Activated CD8-positive, alpha-beta memory T cell treated with anti-CD3 and anti-CD28 coated beads, Interleukin-2, amount 10 ng/mL, durations not matched to agents 7 days and 5 days (primary cell): Measurements from ENCODE around the gene PCED1B. TPM values are rescaled to one million over a fixed set of nuclear protein-coding genes. Genes with fewer than 3 reads are reported as not detected.
A peak's percentile ranks its signal among the peaks of the same experiment; 100 is the strongest.
"Not testable (repeated sequence)": the region's sequence is repeated elsewhere in the genome, so short reads cannot be mapped to it uniquely, and the experiment has no call there.

Source experiments
- ATAC-seq: fragments of 150-1000 bp; cut with Tn5 transposase; one replicate; pipeline ENCODE4 v1.10.0; 2021; ENCODE audit warnings: moderate library complexity
- CTCF ChIA-PET: fragments of 350-600 bp; sonication (Branson Sonifier 250); formaldehyde crosslinking; loops from one replicate; lab custom pipeline; 2021; ENCODE audit warnings: antibody characterized with exemption; lab: Charles Lee
- DNase-seq: peaks from one replicate; pipeline ENCODE4 v3.0.0-alpha.2; 2020
- H3K27ac Mint-ChIP-seq: one replicate; pipeline ENCODE4 v1.8.0; 2021; ENCODE audit warnings: mild to moderate bottlenecking, mixed read lengths
- H3K27me3 Mint-ChIP-seq: one replicate; pipeline ENCODE4 v1.8.0; 2021; ENCODE audit warnings: mixed read lengths
- H3K36me3 Mint-ChIP-seq: one replicate; pipeline ENCODE4 v1.8.0; 2021; ENCODE audit warnings: mild to moderate bottlenecking, mixed read lengths
- H3K4me1 Mint-ChIP-seq: one replicate; pipeline ENCODE4 v1.8.0; 2021; ENCODE audit warnings: mixed read lengths
- H3K4me3 Mint-ChIP-seq: one replicate; pipeline ENCODE4 v1.8.0; 2021; ENCODE audit warnings: mild to moderate bottlenecking, moderate library complexity, mixed read lengths
- H3K9me3 Mint-ChIP-seq: one replicate; pipeline ENCODE4 v1.8.0; 2022; ENCODE audit warnings: low read depth, mixed read lengths
- total RNA-seq, 2 experiments: library from RNA; stranded (reverse); gene quantifications; one replicate each; pipeline ENCODE4 v1.2.3, GENCODE V29; 2021

The PCED1B gene
- total RNA-seq, 2 experiments from 2014 or later, result 44.3 to 63.2 TPM

DNA sequence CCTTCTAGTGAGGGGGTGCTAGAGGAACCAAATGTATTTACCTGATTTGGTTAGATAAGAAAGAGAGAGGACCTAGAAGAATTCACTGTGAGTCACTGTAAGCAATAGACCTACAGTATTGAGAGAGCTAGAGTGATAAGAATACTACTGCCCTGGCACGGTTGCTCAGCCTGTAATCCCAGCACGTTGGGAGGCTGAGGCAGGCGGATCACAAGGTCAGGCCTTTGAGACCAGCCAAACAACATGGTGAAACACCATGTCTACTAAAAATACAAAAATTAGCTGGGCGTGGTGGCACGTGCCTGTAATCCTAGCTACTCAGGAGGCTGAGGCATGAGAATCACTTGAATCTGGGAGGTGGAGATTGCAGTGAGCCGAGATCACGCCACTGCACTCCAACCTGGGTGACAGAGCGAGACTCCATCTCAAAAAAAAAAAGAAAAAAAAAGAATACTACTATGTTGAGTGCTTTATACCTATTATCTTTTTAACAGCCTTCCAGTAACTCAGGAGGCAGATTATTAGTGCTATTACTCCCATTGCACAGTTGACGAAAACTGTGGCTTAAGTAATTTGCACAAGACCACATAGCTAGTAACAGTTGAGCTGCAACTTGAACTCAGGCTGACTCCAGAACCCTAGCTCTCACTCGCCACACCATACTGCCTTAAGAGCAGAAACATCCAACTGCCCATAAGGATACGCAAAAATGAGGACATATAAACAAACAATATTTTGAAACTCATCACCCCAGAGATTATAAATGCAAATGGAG, 102.9 kb downstream of the PCED1B start:
- CTCF ChIA-PET, result interaction anchor here (0.8 kb wide), 1 partner anchor 13 kb away, joined by 3 read pairs; no protein-coding TSS in a partner anchor
- not testable (repeated sequence) for H3K27me3 Mint-ChIP-seq, H3K27ac Mint-ChIP-seq, ATAC-seq, H3K9me3 Mint-ChIP-seq, H3K36me3 Mint-ChIP-seq, DNase-seq, H3K4me1 Mint-ChIP-seq, H3K4me3 Mint-ChIP-seq

DNA sequence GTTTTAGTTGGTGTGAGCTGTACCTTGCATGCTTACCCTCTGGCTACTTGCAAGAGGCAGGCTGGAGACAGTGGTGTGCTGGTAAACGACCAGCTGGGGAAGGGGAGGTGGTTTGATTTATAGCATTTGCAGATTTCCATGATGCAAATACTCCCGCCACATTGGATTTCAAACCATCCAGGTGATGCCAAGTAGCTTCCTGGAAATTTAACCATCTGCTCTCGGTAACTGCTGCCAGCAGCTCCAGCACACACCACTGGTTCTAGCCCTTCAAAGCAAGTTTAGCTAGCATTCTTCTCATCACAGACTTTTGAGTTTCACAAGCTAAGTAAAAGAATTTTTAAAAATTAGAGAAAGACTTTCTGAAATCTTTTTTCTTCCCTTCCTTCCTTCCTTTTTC, 104.8 kb downstream of the PCED1B start:
- H3K27me3 Mint-ChIP-seq, result no peaks in the 10 kb centered on the region
- H3K4me1 Mint-ChIP-seq, result peaks cover 5% of the 10 kb centered on the region
- H3K4me3 Mint-ChIP-seq, result no peak overlapping the region
- no peak for ATAC-seq
- H3K36me3 Mint-ChIP-seq, result peaks cover 12% of the 10 kb centered on the region
- DNase-seq, result no peak
- no peaks in the 10 kb centered on the region for H3K9me3 Mint-ChIP-seq
- H3K27ac Mint-ChIP-seq, result no peak overlapping the region
- CTCF ChIA-PET, result interaction anchor here (0.8 to 1.6 kb wide), 2 partner anchors 9 to 213 kb away, joined by 3 to 4 read pairs; no protein-coding TSS in a partner anchor

GRCh38 chr12:47184813-47185212, 105.4 kb downstream of the PCED1B start:
- Mint-ChIP-seq H3K4me3 (no peak overlapping the region), H3K27ac (no peak overlapping the region)
- CTCF ChIA-PET, result interaction anchor here (0.8 to 1.6 kb wide), 2 partner anchors 9 to 213 kb away, joined by 3 to 4 read pairs; no protein-coding TSS in a partner anchor

DNA sequence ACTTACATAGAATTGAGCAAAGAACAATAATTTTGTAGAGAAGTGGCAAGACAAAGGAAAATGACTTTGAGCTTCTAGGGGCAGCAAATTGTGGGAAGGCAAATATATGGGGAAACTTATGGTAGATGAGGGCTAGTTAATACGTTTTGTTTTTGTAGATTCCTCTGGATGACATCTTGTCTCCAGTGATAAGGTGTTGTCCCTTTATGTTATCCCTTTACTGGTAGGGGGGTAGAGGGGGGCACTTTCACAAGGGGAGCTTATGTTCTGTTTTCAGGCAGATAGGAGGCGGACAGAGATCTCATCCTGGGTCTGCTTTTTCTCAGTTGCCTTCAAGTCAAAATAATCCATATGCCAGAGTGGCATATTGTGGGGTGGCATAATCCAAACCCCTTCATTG, 106.8 kb downstream of the PCED1B start:
- H3K27me3 Mint-ChIP-seq, result no peaks in the 10 kb centered on the region
- no peak overlapping the region for H3K27ac Mint-ChIP-seq

More at GRCh38 chr12:47184813-47185212, 105.4 kb downstream of the PCED1B start:
- H3K9me3 Mint-ChIP-seq, result no peaks in the 10 kb centered on the region
- peaks cover 12% of the 10 kb centered on the region for H3K36me3 Mint-ChIP-seq
- no peaks in the 10 kb centered on the region for H3K27me3 Mint-ChIP-seq
- ATAC-seq, result no peak
- peaks cover 8% of the 10 kb centered on the region for H3K4me1 Mint-ChIP-seq
- no peak for DNase-seq

GRCh38 chr12:47188576-47189441, 109.4 kb downstream of the PCED1B start:
- H3K27ac Mint-ChIP-seq, result no peak overlapping the region
- CTCF ChIA-PET, result interaction anchor here (0.6 kb wide), 1 partner anchor 14 kb away, joined by 6 read pairs; no protein-coding TSS in a partner anchor
- H3K4me1 Mint-ChIP-seq, result peaks cover 47% of the 10 kb centered on the region
- peaks cover 15% of the 10 kb centered on the region for H3K36me3 Mint-ChIP-seq
- no peak overlapping the region for H3K4me3 Mint-ChIP-seq
- no peaks in the 10 kb centered on the region for H3K9me3 Mint-ChIP-seq
- DNase-seq (no peak), ATAC-seq (no peak)
- H3K27me3 Mint-ChIP-seq, result no peaks in the 10 kb centered on the region

More for the DNA sequence above, 106.8 kb downstream of the PCED1B start:
- Mint-ChIP-seq H3K4me1 (peaks cover 22% of the 10 kb centered on the region), H3K36me3 (peaks cover 13% of the 10 kb centered on the region), H3K9me3 (no peaks in the 10 kb centered on the region), H3K4me3 (no peak overlapping the region)
- DNase-seq, result no peak
- no peak for ATAC-seq
- CTCF ChIA-PET, result no interaction called here

- Mint-ChIP-seq H3K4me3 (no peak overlapping the region), H3K36me3 (peaks cover 15% of the 10 kb centered on the region)
- CTCF ChIA-PET, result no interaction called here
Measured at GRCh38 chr12:47189728-47190127, 110.3 kb downstream of the PCED1B start.

DNA sequence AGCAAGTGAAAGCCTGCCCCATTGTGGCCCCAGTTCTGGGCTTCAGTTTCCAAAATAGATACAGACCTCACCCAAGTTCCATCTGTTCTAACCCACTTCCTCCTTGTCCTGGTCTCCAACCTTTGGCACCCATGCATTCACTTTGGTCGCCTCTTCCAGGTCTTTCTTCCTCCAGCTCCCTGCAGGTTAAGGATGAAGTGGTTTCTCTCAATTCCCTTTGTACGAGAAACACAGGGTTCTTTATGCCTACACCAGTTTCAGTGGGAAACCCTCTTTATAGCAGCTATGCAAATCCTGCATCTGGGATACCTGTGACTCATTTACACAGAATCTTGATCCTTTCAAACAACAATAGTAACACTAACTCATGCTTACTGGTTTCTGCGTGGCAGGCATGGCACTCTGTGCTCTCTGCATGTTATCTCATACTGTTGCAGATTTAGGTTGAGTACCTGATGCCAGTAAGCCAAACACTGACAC, 110.9 kb downstream of the PCED1B start:
- Mint-ChIP-seq H3K4me3 (no peak overlapping the region), H3K9me3 (no peaks in the 10 kb centered on the region), H3K27me3 (no peaks in the 10 kb centered on the region), H3K27ac (peak overlapping the region; percentile 12), H3K4me1 (peaks cover 56% of the 10 kb centered on the region), H3K36me3 (peaks cover 14% of the 10 kb centered on the region)
- CTCF ChIA-PET, result no interaction called here
- DNase-seq (no peak), ATAC-seq (no peak)

More at GRCh38 chr12:47189728-47190127, 110.3 kb downstream of the PCED1B start:
- no peak overlapping the region for H3K27ac Mint-ChIP-seq
- no peaks in the 10 kb centered on the region for H3K27me3 Mint-ChIP-seq
- ATAC-seq (no peak), DNase-seq (no peak)
- H3K9me3 Mint-ChIP-seq, result no peaks in the 10 kb centered on the region
- H3K4me1 Mint-ChIP-seq, result peaks cover 55% of the 10 kb centered on the region

- Mint-ChIP-seq H3K27ac (peak overlapping the region; percentile 16), H3K4me1 (peaks cover 58% of the 10 kb centered on the region), H3K9me3 (no peaks in the 10 kb centered on the region), H3K36me3 (peaks cover 14% of the 10 kb centered on the region), H3K4me3 (no peak overlapping the region), H3K27me3 (no peaks in the 10 kb centered on the region)
- DNase-seq (no peak), ATAC-seq (no peak)
- CTCF ChIA-PET, result interaction anchor here (1.8 to 4.1 kb wide), 2 partner anchors 116 to 206 kb away, joined by 6 to 28 read pairs; no protein-coding TSS in a partner anchor
Measured at GRCh38 chr12:47190905-47191304, 111.5 kb downstream of the PCED1B start.

DNA sequence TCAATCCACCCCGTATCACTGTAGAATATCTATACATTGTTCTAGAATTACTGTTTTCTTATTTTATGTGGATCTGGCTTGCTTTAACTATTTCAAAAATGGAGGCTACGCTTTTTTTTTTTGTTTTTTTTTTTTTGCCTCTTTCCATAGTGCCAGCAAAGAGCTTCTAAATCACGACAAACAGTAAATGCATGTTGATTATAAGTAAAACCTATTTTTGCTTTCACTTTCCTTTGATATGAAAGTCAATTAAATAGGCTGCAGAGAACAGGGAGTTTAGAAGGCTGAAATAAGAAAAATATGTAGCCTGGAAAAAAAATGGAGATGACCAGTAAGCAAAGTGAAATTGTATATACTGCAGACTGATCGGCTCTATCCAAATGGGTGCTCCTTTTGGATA, 112.6 kb downstream of the PCED1B start:
- no peaks in the 10 kb centered on the region for H3K27me3 Mint-ChIP-seq
- H3K4me3 Mint-ChIP-seq, result peak overlapping the region; percentile 56
- ATAC-seq, result no peak
- H3K36me3 Mint-ChIP-seq, result peaks cover 14% of the 10 kb centered on the region
- no peaks in the 10 kb centered on the region for H3K9me3 Mint-ChIP-seq
- peaks cover 58% of the 10 kb centered on the region for H3K4me1 Mint-ChIP-seq
- H3K27ac Mint-ChIP-seq, result peak overlapping the region; percentile 88
- no peak for DNase-seq
- CTCF ChIA-PET, result interaction anchor here (0.7 to 4.1 kb wide), 12 partner anchors 10 to 482 kb away, joined by 3 to 29 read pairs (median 4); partner anchors contain the start of genes AMIGO2 and PCED1B

DNA sequence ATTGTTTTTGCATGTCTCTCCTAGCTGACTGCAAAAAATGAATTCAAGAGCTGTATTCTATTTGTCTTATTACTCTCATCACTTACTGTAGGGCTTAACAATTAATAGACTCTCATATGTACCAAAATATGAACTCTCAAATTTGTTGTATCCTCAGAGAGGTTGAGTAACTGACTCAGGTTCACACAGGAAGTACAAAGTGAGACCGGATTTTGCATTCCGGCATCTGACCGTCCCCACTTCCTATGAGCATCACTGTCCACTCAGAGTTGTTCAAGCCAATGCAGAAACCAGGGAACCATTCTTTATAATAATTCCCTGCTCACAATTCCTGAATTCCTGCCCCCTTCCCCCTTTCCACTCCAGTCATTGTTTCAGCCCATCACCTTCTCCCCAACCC, 113.6 kb downstream of the PCED1B start:
- Mint-ChIP-seq H3K27ac (peak overlapping the region; percentile 88), H3K4me3 (peak overlapping the region; percentile 50), H3K36me3 (peaks cover 14% of the 10 kb centered on the region), H3K4me1 (peaks cover 59% of the 10 kb centered on the region), H3K9me3 (no peaks in the 10 kb centered on the region), H3K27me3 (no peaks in the 10 kb centered on the region)
- DNase-seq (peak; percentile 70), ATAC-seq (peak; percentile 51)
- CTCF ChIA-PET, result interaction anchor here (0.6 to 4.1 kb wide), 18 partner anchors 8 to 204 kb away, joined by 3 to 29 read pairs (median 5); partner anchors contain the start of genes AMIGO2 and PCED1B

DNA sequence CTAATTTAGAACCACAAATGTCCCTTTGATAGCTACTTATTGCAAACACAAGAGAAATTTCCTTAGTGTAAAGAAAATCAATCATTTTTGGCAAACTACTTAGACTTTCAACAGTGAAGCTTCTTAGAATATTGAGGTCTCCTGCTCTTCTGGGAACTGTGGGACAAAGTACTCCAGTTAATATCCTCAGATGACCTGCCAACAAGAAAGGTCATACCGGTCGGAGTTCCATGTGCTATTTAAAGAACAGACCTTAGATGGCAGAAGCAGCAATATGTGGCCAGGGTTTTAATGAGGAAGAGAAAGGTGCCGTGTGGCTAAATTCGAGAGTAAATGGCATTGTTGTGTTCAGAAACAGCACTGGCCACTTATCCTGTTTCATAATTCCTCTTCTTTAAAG, 115.1 kb downstream of the PCED1B start:
- no peaks in the 10 kb centered on the region for H3K9me3 Mint-ChIP-seq
- CTCF ChIA-PET, result interaction anchor here (0.8 to 4.1 kb wide), 10 partner anchors 13 to 203 kb away, joined by 3 to 29 read pairs (median 10); partner anchors contain the start of genes AMIGO2 and PCED1B
- peaks cover 56% of the 10 kb centered on the region for H3K4me1 Mint-ChIP-seq
- no peak for ATAC-seq
- no peaks in the 10 kb centered on the region for H3K27me3 Mint-ChIP-seq
- H3K27ac Mint-ChIP-seq, result peak overlapping the region; percentile 88
- H3K36me3 Mint-ChIP-seq, result peaks cover 13% of the 10 kb centered on the region
- no peak for DNase-seq
- H3K4me3 Mint-ChIP-seq, result no peak overlapping the region

DNA sequence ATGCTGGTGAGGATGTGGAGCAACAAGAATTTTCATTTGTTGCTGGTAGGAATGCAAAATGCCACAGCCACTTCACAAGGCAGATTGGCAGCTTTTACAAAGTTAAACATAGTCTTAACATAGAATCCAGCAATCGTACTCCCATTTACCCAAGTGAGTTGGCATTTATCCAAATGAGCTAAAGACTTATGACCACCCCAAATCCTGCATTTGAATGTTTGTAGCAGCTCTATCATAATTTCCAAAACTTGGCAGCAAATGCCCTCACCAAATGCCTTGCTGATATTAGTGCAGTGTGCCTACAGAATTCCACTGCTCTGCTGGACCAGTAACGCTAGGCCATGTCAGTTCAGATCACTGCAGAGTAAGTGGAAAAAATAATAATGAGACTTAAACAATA, 121.0 kb downstream of the PCED1B start:
- DNase-seq, result no peak
- H3K4me3 Mint-ChIP-seq, result no peak overlapping the region
- CTCF ChIA-PET, result no interaction called here
- no peaks in the 10 kb centered on the region for H3K27me3 Mint-ChIP-seq
- ATAC-seq, result no peak
- no peak overlapping the region for H3K27ac Mint-ChIP-seq
- peaks cover 15% of the 10 kb centered on the region for H3K36me3 Mint-ChIP-seq
- no peaks in the 10 kb centered on the region for H3K9me3 Mint-ChIP-seq
- H3K4me1 Mint-ChIP-seq, result peaks cover 16% of the 10 kb centered on the region

DNA sequence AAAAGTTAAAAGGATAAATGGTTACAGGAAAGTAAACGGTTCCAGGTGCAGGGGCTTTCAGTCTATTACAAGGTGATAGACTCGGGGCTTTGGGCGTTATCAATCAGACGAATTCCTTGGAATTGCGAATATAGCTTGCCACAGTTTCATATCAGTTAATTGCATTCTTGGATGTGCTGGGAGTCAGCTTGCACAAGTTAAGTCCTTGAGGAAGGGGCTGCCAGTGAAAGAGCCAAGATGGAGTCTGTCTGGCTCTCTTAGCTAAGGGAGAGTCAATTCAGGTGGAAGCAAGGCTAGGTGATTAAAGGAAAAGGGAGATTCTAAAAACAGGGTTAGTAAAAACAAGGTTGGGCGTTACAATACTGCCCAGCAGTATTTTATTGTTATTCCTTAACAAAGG, 121.8 kb downstream of the PCED1B start:
- DNase-seq, H3K27ac Mint-ChIP-seq, H3K27me3 Mint-ChIP-seq, H3K9me3 Mint-ChIP-seq, ATAC-seq, H3K4me3 Mint-ChIP-seq: not testable (repeated sequence)
- peaks cover 23% of the 10 kb centered on the region for H3K4me1 Mint-ChIP-seq
- peaks cover 22% of the 10 kb centered on the region for H3K36me3 Mint-ChIP-seq
- CTCF ChIA-PET, result interaction anchor here (1.0 to 1.2 kb wide), 2 partner anchors 9 to 123 kb away, joined by 4 to 5 read pairs; no protein-coding TSS in a partner anchor
